Mucosa of descending colon (tissue), 3 donors: Measurements from ENCODE around the gene WNT11. TPM values are rescaled to one million over a fixed set of nuclear protein-coding genes. Genes with fewer than 3 reads are reported as not detected.

Experiments
- ATAC-seq: fragments of 200-7000 bp; cut with Tn5 transposase; one replicate; pipeline ENCODE4 v1.9.1; 2020; ENCODE audit warnings: mild to moderate bottlenecking, moderate library complexity
- DNase-seq, 3 donors: peaks; one replicate each; pipeline ENCODE4 v3.0.0-alpha.2; 2020
- H3K36me3 ChIP-seq: fragments of 200-600 bp; one replicate; pipeline ENCODE4 v1.8.0; 2021; ENCODE audit warnings: low read depth, mild to moderate bottlenecking
- H3K4me1 ChIP-seq: fragments of 200-600 bp; one replicate; pipeline ENCODE4 v1.8.0; 2021; ENCODE audit warnings: low read depth, mild to moderate bottlenecking
- H3K4me3 ChIP-seq: fragments of 200-600 bp; one replicate; pipeline ENCODE4 v1.8.0; 2021; ENCODE audit warnings: mild to moderate bottlenecking
- H3K9me3 ChIP-seq: fragments of 200-600 bp; one replicate; pipeline ENCODE4 v1.8.0; 2021; ENCODE audit warnings: mild to moderate bottlenecking
- CTCF ChIP-seq: fragments of 200-600 bp; IDR thresholded peaks from one replicate; pipeline ENCODE4 v1.8.0; 2022; ENCODE audit warnings: antibody characterized with exemption, mild to moderate bottlenecking
- intact Hi-C, 2 donors: fragments of 100-400 bp; cut with DNase I in 1 of 2; cut with micrococcal nuclease in 1 of 2; formaldehyde crosslinking; loops; one replicate each; pipeline versions ENCODE4 v1.11.0 to v1.11.1; 2022; cut with DNase I, micrococcal nuclease
- total RNA-seq, 3 donors: library from RNA; stranded (reverse); fragmentation: NEBNext Ultra II Directional in 2 of 3; extraction: Animal tissue kit (Norgen Biotek cat#: 25700) in 2 of 3; gene quantifications; one replicate each; pipeline versions ENCODE4 v1.2.1 to v1.2.4, GENCODE V29; 2021 to 2023
- donor health status: DM: no; HTN: no; CAD: no; lungs with moderate emphysema.
- donor health status: DM: no; HTN: no; CAD: no.
- donor health status: DM: no; HTN: yes; CAD: no.

The WNT11 gene
- total RNA-seq, 3 donors from 2014 or later: 3.4 to 5.7 (median 5.2) TPM

- H3K4me1 ChIP-seq: peaks cover 39% of the 10 kb centered on the region
- ATAC-seq (no peak), DNase-seq (peak in 1 of 3 donors; percentile 30)
- TF ChIP-seq CTCF: no peak
- intact Hi-C loops: no loop called here
- no peaks in the 10 kb centered on the region for H3K9me3 ChIP-seq
- no peaks in the 10 kb centered on the region for H3K36me3 ChIP-seq
- H3K4me3 ChIP-seq: no peak overlapping the region
Observed at GRCh38 chr11:76212086-76213035, 6.1 kb upstream of the WNT11 start.

GRCh38 chr11:76210931-76211851 lies 4.9 kb upstream of the WNT11 start:
- no peak overlapping the region for H3K4me3 ChIP-seq
- H3K36me3 ChIP-seq: no peaks in the 10 kb centered on the region
- no peak for TF ChIP-seq CTCF
- peaks cover 47% of the 10 kb centered on the region for H3K4me1 ChIP-seq
- intact Hi-C loops: no loop called here
- DNase-seq (peak; percentile 38 to 60 (median 48)), ATAC-seq (no peak)
- no peaks in the 10 kb centered on the region for H3K9me3 ChIP-seq

DNA sequence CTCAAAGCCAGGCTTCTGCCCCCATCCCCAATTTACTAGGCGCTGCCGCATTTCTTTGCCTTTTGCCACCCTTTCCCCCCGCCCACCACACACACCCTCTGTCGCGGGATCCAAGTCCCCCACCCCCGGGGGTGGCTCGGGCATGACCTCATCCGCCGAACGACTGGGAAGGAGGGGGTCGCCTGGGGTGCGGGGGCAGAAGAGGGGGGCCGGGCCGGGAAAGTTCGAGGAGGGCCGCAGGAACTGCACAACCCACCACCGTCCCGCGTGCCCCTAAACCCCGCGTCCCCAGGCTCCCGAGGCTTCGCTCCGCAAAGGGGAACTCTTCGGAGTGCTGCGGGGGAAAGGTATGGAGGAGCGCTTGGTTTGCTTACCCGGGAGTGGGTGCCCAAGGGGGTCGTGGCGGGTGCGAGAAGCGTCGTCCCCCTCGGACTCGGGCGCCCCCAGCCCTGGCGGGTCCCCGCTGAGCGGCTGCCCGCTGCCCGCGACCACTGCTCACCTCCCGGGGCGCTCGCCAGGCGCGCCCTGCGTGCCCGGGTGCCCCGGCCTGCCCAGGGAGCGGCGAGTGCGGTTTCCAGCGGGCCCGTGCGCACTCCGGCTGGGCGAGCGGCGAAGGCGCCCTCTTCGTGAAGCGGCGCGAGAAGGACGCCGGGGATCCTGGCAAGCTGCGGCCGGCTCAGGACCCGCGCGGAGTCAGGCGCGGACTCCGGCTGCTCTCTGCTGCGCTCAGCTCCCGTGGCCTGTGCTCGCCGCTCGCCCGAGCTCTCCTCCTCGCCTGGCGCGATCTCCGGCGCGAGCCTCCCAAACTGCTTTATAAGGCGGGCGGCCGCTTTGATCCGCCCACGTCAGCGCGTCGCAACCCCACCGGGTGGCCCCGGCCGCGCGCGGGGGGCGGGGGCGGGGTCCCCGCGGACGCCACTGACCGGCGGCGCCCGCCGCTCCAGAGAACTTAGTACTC lies 4.0 kb upstream of the WNT11 start:
- Histone ChIP-seq H3K4me3 (peak overlapping the region; percentile 1), H3K4me1 (peaks cover 54% of the 10 kb centered on the region), H3K36me3 (no peaks in the 10 kb centered on the region), H3K9me3 (no peaks in the 10 kb centered on the region)
- TF ChIP-seq CTCF: no peak
- DNase-seq (peak; percentile 68 to 82 (median 79)), ATAC-seq (peak; percentile 35)
- intact Hi-C loops: loop anchor here in 1 of 2 donors (10.0 kb wide), 1 partner anchor 105 kb away; no protein-coding TSS in a partner anchor

GRCh38 chr11:76209375-76209972 lies 3.2 kb upstream of the WNT11 start:
- intact Hi-C loops: loop anchor here in 1 of 2 donors (10.0 kb wide), 1 partner anchor 105 kb away; no protein-coding TSS in a partner anchor
- H3K4me3 ChIP-seq: no peak overlapping the region
- ATAC-seq: peak; percentile 32
- peak; percentile 62 to 76 (median 72) for DNase-seq
- H3K9me3 ChIP-seq: no peaks in the 10 kb centered on the region
- TF ChIP-seq CTCF: no peak
- H3K4me1 ChIP-seq: peaks cover 54% of the 10 kb centered on the region
- no peaks in the 10 kb centered on the region for H3K36me3 ChIP-seq
